HG02759 (cell line): ENCODE measurements around the gene RGS18.
"Not testable (repeated sequence)": the region's sequence is repeated elsewhere in the genome, so short reads cannot be mapped to it uniquely, and the experiment has no call there.

ENCODE experiments used
- ATAC-seq: cut with Tn5 transposase; IDR thresholded peaks from one replicate; pipeline ENCODE4 v1.9.1; 2021; ENCODE audit warnings: mild to moderate bottlenecking, moderate library complexity; ENCODE audit not compliant: unreplicated experiment

RGS18 gene, protein sequence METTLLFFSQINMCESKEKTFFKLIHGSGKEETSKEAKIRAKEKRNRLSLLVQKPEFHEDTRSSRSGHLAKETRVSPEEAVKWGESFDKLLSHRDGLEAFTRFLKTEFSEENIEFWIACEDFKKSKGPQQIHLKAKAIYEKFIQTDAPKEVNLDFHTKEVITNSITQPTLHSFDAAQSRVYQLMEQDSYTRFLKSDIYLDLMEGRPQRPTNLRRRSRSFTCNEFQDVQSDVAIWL

DNA sequence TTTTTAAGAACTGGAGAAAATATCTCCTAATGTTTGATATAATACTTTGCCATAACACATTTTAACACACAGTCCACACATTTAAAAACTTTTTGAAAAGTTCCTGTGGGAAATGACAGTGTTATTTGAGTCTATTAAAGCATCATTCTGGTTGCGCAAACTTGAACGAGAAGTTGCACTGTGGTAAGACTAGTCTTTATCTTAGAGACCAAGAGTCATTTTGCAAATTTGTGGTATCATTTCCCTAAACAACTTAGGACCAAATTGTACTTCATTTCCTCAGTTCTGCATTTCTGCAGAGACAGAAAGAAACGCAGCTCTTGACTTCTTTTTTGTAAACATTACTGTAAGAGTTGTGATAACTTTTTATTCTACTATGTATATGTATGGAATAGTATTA lies at the start of gene RGS18:
TSS of gene RGS18 (plus strand) at position 282 of the 400 bp plus-strand sequence. CDS start 176 bp downstream, outside the sequence.
- ATAC-seq: no peak

DNA sequence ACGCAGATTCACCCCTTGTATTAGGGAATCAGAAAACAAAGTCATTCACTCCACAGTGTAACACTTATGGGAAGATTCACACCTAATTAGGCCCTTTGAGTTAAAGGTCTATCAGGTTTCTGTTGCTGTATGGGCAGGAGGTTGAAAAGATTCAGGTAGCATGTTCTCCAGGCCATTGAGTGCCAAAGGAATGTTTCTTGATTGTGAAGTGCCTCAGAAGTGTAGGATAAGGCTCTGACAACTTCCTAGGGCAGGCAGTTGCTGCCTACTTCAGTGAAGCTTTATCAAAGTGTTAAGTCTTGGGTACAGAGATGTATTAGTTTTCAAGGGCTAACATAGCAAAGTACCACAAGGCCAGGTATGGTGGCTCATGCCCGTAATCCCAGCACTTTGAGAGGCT lies 48.7 kb upstream of the RGS18 start:
- no peak for ATAC-seq

DNA sequence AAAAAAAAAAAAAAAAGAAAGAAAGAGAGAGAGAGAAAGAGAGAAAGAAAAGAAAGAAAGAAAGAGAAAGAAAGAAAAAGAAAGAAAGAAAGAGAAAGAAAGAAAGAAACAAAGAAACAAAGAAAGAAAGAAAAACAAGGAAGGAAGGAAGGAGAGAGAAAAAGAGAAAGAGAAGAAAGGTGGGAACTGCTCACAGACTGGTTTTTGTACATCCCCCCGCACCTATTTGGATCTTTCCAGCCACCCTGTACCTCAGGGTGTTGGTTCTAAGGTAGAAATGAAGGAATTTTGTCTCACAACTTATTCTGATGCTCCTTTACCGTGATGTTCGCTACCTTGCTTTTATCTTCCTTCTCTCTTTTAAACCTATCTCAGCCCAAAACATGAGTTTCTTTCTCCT lies 43.3 kb upstream of the RGS18 start:
- no peak for ATAC-seq

DNA sequence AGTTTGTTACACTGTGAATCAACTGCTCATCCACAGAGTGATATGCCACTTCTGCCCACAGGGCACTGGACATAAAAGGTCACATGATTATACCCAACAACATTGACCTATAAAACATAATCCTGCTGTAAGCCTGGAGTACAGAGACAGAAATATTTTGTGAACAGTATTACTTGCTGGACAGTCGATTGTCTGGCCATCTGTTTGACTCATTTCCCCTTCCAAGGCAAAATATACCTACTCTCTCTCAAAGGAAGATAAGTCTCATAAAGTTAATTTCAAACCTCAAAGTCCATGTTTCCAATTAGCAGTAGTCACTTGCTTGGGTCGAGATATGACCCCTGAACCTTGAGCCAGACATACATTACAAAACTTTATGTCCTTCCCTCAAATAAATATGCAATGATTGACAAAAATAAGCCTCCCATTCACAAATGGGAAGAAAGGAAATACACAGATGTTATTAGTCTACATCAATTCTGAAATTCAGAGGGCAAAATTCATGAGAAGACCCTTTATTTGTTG lies 39.3 kb upstream of the RGS18 start:
- ATAC-seq: no peak

DNA sequence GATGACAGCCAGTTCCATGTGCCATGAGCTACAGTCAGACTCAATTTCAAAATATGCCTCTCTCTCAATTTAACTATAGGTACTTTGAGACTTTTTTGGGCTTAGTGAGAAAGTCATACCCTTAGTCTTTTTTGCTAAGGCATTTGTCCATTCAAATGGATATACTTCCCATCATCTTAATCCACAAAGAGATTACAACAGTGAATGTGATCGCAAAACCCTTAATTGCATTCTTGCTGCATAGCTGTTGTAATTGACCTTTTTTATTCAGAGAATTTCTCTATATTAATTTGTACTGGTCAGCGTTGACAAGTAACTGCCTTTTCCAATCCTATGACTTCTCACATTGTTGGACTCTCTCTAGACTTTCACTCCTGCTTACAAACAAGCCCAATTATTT lies 38.6 kb upstream of the RGS18 start:
- no peak for ATAC-seq

DNA sequence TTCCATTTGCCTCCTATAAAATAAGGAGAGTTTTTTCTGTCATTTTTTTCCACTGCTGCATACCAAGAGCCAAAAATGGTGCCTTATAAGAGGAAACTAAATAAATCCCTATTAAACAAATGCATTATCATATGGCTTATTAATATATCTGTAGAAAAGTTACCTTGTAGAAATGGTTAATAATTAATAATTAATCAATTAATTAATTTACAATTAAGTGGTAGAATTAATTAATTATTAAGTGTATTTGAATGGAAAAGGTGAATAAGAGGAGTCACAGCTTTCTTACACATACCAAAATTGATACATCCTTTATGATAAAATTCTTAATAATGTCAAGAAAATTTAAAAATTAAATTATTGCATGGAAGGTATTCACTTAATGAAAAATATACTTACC lies 35.6 kb upstream of the RGS18 start:
- ATAC-seq: no peak

DNA sequence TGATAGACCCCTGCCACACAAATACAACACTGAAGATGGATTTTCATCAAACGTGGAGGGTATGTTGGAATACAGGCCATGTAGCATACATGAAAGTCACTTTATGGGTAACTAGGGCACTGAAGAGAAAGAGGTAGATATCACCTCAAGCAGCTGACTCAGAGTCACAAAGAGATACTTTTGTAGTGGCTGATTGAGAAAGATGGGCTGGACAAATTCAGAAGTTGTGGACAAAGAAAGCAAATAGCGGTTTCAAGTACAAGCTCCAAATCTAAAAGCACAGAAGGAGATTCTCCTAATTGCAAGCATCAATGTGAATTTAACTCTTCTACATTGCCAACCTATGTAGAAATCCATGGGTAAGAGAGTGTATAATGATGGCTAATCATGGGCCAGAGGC lies 35.0 kb upstream of the RGS18 start:
- ATAC-seq: no peak

DNA sequence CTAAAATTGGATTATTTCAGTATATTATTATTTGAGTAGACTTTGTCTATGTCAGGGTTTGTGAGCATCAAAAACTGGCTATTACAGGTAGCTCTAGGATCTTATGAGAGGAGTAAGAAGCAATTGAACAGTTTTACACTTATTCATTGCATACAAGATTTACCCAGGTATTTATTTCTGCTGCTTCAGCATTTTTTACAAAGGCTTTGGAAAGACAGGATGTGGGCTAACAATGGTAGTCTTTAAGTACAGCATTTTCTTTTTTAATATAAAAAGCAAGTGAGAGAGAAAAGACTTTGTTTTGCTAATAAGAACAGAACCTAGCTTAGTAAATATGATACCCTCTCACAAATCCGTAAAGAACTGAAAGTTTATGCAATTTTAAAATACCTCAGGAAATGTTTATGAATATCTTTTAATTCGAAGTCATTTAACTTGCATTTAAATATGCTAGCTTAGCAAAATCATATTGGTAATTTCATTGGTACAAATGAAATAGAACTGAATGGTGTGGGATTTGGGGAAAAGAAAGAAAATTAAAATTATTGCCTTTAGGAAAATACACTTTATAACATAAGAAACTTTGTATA lies 32.1 kb upstream of the RGS18 start:
- ATAC-seq: no peak

DNA sequence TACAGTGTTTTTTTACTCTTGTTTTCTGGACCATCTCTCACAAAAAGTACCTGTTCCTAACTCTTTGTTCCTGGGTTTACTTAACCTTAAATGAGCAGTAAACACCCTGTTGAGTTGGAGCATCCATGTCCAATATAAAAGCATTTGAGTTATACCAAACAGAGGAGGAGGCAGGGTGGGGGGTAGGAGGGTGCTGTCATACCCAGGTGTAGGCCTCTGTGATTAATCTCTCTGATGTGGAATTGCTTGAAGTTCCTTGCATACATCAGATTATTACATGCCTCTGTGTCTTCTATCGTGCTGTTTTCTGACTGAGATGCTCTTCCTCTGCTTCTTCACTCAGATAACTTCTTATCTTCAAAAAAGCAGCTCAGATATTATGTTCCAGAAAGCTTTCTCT lies 28.1 kb upstream of the RGS18 start:
- no peak for ATAC-seq

DNA sequence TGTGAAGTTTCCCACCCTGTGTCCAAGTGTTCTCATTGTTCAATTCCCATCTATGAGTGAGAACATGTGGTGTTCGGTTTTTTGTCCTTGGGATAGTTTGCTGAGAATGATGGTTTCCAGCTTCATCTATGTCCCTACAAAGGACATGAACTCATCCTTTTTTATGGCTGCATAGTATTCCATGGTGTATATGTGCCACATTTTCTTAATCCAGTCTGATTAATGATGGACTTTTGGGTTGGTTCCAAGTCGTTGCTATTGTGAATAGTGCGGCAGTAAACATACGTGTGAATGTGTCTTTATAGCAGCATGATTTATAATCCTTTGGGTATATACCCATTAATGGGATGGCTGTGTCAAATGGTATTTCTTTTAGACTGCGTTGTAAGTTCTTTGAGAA lies 27.4 kb upstream of the RGS18 start:
- ATAC-seq: not testable (repeated sequence)

DNA sequence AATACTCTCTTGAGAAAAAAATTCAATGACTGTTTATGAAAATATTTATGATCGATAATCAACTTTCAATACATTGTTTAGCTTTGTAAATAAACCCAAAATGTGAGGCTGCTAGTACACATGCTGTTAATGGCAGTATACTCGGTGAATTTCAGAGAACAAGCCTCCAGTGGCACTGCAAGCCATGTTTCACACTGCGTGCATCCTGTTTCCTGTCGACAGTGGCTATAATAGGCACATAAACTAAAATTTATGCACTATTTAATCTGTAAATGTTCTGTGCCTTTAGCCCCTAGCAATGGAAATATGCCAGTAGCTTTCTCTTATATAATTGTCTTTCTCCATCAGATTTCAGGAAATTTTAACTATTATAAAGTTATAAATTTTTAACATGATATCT lies 26.3 kb upstream of the RGS18 start:
- ATAC-seq: no peak

DNA sequence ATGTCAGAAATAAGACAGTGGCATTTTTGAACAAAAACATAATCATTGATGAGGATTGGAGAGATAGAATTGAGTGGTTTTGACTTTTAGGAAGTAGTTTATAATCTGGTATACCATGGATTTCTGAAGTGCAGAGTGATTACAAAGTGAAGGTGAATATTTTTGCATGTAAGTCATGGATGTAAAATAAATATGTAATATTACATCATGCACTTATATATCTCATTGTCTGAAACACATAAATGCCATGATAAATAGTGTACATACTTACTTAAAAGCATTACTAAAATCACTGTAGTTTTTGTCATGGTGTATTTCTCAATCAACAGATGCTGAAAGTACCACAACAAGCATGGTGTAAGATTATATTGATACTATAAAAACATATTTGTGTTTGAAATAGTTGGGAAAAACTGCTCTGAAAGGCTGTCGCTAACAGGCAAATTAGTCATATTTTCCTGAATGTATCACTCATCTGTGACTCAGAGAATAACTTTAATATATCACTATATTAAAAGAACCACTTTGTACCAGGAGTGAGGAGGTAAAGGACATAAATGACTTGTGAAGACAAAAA lies 24.8 kb upstream of the RGS18 start:
- no peak for ATAC-seq

DNA sequence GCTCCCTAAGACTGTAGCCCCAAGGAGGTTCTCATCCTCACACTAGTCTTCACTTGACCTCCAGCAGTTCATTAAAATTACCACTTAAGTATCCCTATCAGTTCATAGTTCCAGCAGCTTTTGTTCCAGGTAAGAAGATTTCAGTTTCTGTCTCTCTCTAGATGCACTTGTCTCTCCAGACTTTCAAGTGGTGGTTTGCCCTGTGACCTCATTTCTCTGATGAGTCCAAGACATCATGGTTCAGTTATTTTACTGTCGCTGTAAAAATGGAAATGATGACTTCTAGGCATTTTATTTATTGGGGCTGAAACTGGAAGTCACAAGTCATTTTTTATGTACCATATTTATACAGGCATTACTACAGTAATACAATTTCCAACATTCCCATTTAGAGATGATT lies 17.9 kb upstream of the RGS18 start:
- ATAC-seq: no peak

DNA sequence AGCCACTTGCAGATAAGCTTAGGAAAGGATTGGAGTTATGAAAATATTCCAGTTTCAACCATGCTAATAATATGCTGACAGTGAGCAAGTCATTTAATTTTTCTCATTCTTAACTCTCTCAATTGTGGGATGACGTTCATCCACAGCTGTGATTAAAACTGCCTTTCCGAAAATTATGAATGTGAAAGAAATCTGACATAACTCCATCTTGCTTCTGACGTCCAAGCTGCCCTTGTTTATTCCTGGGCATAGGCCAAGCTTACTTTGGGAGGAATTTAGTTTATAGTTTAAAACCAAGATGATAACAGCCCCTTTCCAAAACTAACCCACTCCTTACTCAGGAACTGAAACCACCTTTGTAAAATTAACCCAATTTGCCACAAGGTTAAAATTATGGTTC lies 11.0 kb upstream of the RGS18 start:
- ATAC-seq: no peak

DNA sequence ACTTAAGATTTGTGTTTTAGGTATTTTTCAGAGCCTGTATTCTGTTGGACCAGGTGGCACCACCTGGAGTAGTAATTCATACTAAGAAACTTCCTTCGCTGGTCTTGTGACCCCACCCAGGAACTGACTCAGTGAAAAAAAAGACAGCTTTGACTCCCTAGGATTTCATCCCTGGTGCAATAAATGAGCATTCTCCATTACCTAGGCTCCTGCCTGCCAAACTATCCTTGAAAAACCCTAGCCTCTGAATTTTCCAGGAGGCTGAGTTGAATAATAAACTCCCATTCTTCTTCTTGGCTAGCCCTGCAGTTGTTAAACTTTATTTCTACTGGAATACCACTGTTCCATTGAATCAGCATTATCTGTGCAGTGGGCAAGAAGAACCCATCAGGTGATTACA lies 10.6 kb upstream of the RGS18 start:
- ATAC-seq: no peak

DNA sequence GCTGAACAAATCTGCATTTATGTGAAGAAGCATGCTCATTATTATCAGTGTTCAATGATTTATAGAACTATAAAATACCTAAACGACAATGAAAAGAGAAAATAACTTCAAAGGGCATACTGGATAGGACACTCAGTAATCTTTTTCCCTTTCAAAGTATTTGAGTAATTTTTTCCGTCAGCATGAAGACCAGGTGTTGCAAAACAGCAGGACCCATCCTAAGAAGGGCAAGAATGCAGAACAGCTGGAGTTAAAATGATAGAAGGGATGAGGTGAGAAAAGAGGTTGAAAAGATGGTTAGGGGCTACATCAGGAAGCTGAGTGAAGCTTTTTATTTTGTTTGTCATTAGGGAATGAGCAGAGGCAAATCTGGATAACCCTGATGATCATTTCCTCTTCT lies 7.1 kb upstream of the RGS18 start:
- no peak for ATAC-seq

DNA sequence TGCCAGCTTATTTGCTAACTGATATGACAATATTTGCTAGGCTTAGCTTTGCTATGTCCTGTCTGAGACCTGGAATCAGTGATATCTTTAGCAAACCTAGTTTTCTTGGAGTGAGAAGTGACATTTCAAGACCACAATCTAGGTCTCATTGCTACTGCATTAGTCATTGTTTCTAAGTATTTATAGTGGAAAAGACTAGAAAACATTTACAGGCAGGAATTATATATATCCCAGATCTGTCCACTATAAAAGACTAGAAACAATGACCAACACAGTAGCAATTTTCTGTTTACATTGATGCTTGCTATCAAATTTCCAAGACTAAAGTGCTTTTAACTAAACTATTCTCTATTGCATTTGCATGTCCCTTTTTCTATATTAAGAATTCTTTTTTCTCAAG lies 5.0 kb upstream of the RGS18 start:
- no peak for ATAC-seq

DNA sequence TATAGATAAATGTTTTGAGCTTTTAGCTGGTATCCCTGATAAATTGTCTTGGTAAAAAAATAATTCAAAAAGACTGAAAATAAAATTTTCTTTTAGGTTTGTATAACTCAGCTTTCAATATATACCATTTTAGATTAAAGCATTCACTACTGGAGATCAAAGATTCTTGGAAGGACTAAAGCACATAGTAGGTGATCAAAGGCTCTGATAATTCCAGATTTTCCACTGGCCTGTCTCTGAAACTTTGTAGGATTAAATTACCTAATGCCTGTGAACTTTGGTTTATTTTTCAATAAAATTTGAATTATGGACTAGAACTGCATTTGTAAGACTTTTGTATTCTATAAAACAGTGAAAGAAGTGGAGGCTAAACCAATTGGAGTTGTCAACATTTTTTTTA lies 1.2 kb upstream of the RGS18 start:
- ATAC-seq: no peak

DNA sequence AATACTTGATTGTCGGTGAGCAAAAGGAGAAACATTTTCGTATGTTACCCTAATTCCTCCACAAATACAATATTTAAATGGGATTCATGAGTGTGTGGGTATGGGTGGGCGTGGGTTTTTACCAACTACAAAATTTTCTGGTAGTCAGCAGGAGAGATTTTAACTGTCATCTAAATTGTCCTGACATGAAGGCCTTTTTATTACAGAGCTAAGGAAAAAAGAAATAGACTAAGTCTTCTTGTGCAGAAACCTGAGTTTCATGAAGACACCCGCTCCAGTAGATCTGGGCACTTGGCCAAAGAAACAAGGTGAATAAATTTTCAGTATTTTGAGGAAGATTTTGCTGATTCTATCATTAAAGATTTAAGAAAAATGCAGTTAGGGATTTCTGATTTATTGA lies 752 bp downstream of the RGS18 start:
- ATAC-seq: no peak

DNA sequence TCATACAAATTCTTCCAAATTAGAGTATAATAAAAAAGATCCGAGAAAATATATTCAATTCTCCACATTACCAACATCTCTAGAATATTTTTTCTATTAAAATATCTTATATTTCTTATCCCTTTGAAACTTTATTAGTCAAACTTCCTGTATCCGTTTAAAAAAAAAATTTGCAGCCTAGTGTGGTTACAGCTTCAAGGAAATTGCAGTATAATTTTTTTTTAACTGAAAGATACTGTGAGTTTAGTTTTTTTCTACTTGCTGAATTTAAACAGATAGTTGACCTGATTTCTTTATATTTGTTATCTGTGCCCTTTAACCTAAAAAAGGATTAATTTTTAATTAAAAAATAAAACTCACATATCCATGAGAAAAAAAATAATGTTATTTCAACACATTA lies 1.5 kb downstream of the RGS18 start:
- no peak for ATAC-seq

DNA sequence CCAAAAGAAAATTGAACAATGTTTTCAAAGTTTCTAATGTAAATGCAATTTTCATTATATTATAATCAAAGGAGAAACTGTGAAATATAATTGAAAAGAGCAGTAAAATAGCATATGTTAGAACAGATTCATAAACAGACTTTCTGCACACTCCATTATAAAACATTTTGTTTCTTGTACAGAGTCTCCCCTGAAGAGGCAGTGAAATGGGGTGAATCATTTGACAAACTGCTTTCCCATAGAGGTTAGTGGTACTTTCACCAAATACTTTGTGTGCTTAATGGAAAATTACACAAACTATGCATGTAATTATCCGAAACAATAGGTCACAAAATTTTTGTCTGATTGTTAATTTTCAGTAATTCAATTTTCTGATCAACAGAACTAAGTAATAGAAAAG lies 1.9 kb downstream of the RGS18 start:
- ATAC-seq: no peak

DNA sequence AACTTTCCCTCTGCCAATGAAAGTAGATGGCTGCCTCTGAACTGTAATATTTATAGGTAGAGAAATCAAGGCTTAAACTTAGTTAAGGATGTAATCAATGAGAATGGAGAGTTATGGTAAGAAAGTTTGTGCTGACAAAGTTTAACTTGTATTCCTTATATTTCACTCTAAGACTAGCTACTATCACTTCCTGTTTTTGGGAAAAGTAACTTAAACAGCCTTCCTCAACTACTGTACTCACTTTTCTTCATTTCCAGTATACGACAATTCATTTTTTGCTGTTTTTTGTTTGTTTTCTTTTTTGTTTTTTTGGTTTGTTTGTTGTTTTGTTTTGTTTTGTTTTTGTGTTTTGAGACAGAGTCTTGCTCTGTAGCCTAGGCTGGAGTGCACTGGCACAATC lies 3.7 kb downstream of the RGS18 start:
- no peak for ATAC-seq

DNA sequence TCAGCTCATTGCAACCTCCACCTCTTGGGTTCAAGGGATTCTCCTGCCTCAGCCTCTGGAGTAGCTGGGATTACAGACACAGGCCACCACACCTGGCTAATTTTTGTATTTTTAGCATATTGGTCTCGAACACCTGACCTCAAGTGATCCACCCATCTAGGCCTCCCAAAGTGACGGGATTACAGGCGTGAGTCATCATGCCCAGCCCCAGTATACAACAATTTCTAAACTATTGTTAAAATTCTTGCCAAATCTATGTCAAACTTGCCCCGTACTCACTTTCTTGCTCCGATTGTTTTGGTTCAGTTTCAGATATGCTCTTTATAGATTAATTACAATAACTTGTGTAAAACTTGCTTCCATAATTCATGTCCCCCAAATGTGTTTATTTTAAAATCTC lies 4.1 kb downstream of the RGS18 start:
- ATAC-seq: no peak
